Upper lobe of right lung (tissue), 1 donor: Measurements from ENCODE around the gene DENND5B. TPM values are rescaled to one million over a fixed set of nuclear protein-coding genes. Genes with fewer than 3 reads are reported as not detected.
"Not testable (repeated sequence)": the region's sequence is repeated elsewhere in the genome, so short reads cannot be mapped to it uniquely, and the experiment has no call there.

ENCODE experiments used
- ATAC-seq: fragments of 200-7000 bp; cut with Tn5 transposase; one replicate; pipeline ENCODE4 v1.9.1; 2020; ENCODE audit warnings: mild to moderate bottlenecking, moderate library complexity
- DNase-seq: peaks from one replicate; pipeline ENCODE4 v3.0.0-alpha.2; 2020
- H3K27ac ChIP-seq: fragments of 200-600 bp; one replicate; pipeline ENCODE4 v1.8.0; 2022
- H3K27me3 ChIP-seq: fragments of 200-600 bp; one replicate; pipeline ENCODE4 v1.8.0; 2022; ENCODE audit warnings: mild to moderate bottlenecking
- H3K36me3 ChIP-seq: fragments of 200-600 bp; one replicate; pipeline ENCODE4 v1.8.0; 2022
- H3K4me1 ChIP-seq: fragments of 200-600 bp; one replicate; pipeline ENCODE4 v1.8.0; 2022
- H3K4me3 ChIP-seq: fragments of 200-600 bp; one replicate; pipeline ENCODE4 v1.8.0; 2022; ENCODE audit warnings: mild to moderate bottlenecking
- H3K9me3 ChIP-seq: fragments of 200-600 bp; one replicate; pipeline ENCODE4 v1.8.0; 2022
- CTCF ChIP-seq: fragments of 200-600 bp; IDR thresholded peaks from one replicate; pipeline ENCODE4 v1.8.0; 2022; ENCODE audit warnings: antibody characterized with exemption
- intact Hi-C: fragments of 100-400 bp; cut with DNase I; formaldehyde crosslinking; loops from one replicate; pipeline ENCODE4 v1.11.0; 2022
- total RNA-seq: library from RNA; stranded (reverse); fragmentation: NEBNext Ultra II Directional; extraction: Animal tissue kit (Norgen Biotek cat#: 25700); gene quantifications from one replicate; pipeline ENCODE4 v1.2.1, GENCODE V29; 2021
- donor health status: DM: no; HTN: yes; CAD: no; lungs with severe emphysema.

The DENND5B gene
- total RNA-seq, 1 donor from 2014 or later: 7.5 TPM

GRCh38 chr12:31572900-31573600 is 17.9 kb downstream of the DENND5B start:
- Histone ChIP-seq H3K4me1 (no peaks in the 10 kb centered on the region), H3K27me3 (no peaks in the 10 kb centered on the region), H3K36me3 (no peaks in the 10 kb centered on the region), H3K27ac (no peak overlapping the region), H3K4me3 (no peak overlapping the region), H3K9me3 (no peaks in the 10 kb centered on the region)
- DNase-seq (no peak), ATAC-seq (no peak)
- intact Hi-C loops: no loop called here
- TF ChIP-seq CTCF: no peak

GRCh38 chr12:31570880-31571279 is 20.1 kb downstream of the DENND5B start:
- H3K4me3 ChIP-seq: no peak overlapping the region
- DNase-seq (no peak), ATAC-seq (no peak)
- intact Hi-C loops: no loop called here
- TF ChIP-seq CTCF: no peak
- no peaks in the 10 kb centered on the region for H3K4me1 ChIP-seq
- no peak overlapping the region for H3K27ac ChIP-seq
- no peaks in the 10 kb centered on the region for H3K36me3 ChIP-seq
- no peaks in the 10 kb centered on the region for H3K27me3 ChIP-seq
- no peaks in the 10 kb centered on the region for H3K9me3 ChIP-seq

- intact Hi-C loops: not testable (repeated sequence)
Measured at GRCh38 chr12:31569517-31569916, 21.4 kb downstream of the DENND5B start.

GRCh38 chr12:31568498-31568897 is 22.4 kb downstream of the DENND5B start:
- no peak for TF ChIP-seq CTCF
- DNase-seq (no peak), ATAC-seq (no peak)
- H3K4me1 ChIP-seq: no peaks in the 10 kb centered on the region
- intact Hi-C loops: no loop called here
- no peaks in the 10 kb centered on the region for H3K36me3 ChIP-seq
- H3K9me3 ChIP-seq: no peaks in the 10 kb centered on the region
- H3K27me3 ChIP-seq: no peaks in the 10 kb centered on the region
- H3K4me3 ChIP-seq: no peak overlapping the region
- no peak overlapping the region for H3K27ac ChIP-seq

More at GRCh38 chr12:31569517-31569916, 21.4 kb downstream of the DENND5B start:
- H3K36me3 ChIP-seq, H3K27ac ChIP-seq, ATAC-seq, H3K9me3 ChIP-seq, H3K4me1 ChIP-seq, H3K4me3 ChIP-seq, DNase-seq, H3K27me3 ChIP-seq: not testable (repeated sequence)

GRCh38 chr12:31567029-31567428 is 23.9 kb downstream of the DENND5B start:
- H3K36me3 ChIP-seq: no peaks in the 10 kb centered on the region
- H3K9me3 ChIP-seq: no peaks in the 10 kb centered on the region
- no peak overlapping the region for H3K27ac ChIP-seq
- H3K4me3 ChIP-seq: no peak overlapping the region
- no peaks in the 10 kb centered on the region for H3K4me1 ChIP-seq
- intact Hi-C loops: no loop called here
- TF ChIP-seq CTCF: no peak
- H3K27me3 ChIP-seq: no peaks in the 10 kb centered on the region
- ATAC-seq (no peak), DNase-seq (no peak)

GRCh38 chr12:31566547-31566946 is 24.4 kb downstream of the DENND5B start:
- no peak for TF ChIP-seq CTCF
- no peak for DNase-seq
- intact Hi-C loops: no loop called here
- ATAC-seq: no peak
- no peaks in the 10 kb centered on the region for H3K27me3 ChIP-seq
- no peak overlapping the region for H3K4me3 ChIP-seq
- H3K27ac ChIP-seq: no peak overlapping the region
- no peaks in the 10 kb centered on the region for H3K9me3 ChIP-seq
- H3K36me3 ChIP-seq: no peaks in the 10 kb centered on the region
- H3K4me1 ChIP-seq: no peaks in the 10 kb centered on the region
